ENCODE measurements around the gene WASF2. TPM values are rescaled to one million over a fixed set of nuclear protein-coding genes. Genes with fewer than 3 reads are reported as not detected.
A peak's percentile ranks its signal among the peaks of the same experiment; 100 is the strongest.

Gene WASF2
- total and polyA plus RNA-seq, 2 of the 4 experiments (the other 2 are of a cell fraction) = 7.9 to 45.4 TPM

GRCh38 chr1:27529704-27530018 lies 39.7 kb upstream of the WASF2 start:
- H3K14ac ChIP-seq (replicated peaks; ENCODE audit: low read depth, low read length) = no peak overlapping the region
- in situ Hi-C loops (cut with MboI; ENCODE audit: low sequenced_read_pairs) (no loop called here), dilution Hi-C loops (cut with HindIII; ENCODE audit: low sequenced_read_pairs, unreplicated experiment) (no loop called here), intact Hi-C loops (cut with micrococcal nuclease) (no loop called here)
- H2BK20ac ChIP-seq (ENCODE audit: low read depth, low read length) = no peak overlapping the region
- H3K4me2 ChIP-seq (ENCODE audit: low read depth, low read length) = no peak overlapping the region
- no peak overlapping the region for H4K5ac ChIP-seq (ENCODE audit: low read depth, low read length)
- no peak overlapping the region for H3K56ac ChIP-seq (ENCODE audit: extremely low read depth, insufficient read depth, low read length)
- H3K18ac ChIP-seq (ENCODE audit: low read depth, low read length) = no peak overlapping the region
- peaks cover 19% of the 10 kb centered on the region for H3K9me1 ChIP-seq (ENCODE audit: insufficient read depth, low read length)
- no peak overlapping the region for H3K4me3 ChIP-seq (ENCODE audit: insufficient read depth, low read depth, low read length)
- ChIA-PET POLR2A (ENCODE audit: unreplicated experiment) (no interaction called here), CTCF (no interaction called here)
- no peak overlapping the region for H3K27ac ChIP-seq (ENCODE audit: insufficient read depth, low read length)
- no peak overlapping the region for H2BK120ac ChIP-seq (ENCODE audit: low read depth, low read length)
- H3K79me1 ChIP-seq (ENCODE audit: low read depth in 1 of 2, low read length in 2 of 2) = peaks cover 0 to 21% of the 10 kb centered on the region in 2 experiments; a peak in 2 of 4 replicates
- no peak overlapping the region for H2BK5ac ChIP-seq (ENCODE audit: low read depth, low read length, poor library complexity, severe bottlenecking)
- H2AK9ac ChIP-seq (replicated peaks; ENCODE audit: low read depth, low read length, poor library complexity) = no peak overlapping the region
- BruUV-seq (replicated peaks) = no TSS peak
- no peaks in the 10 kb centered on the region for H3K27me3 ChIP-seq (ENCODE audit: control insufficient read depth, insufficient read depth, low read length)
- DNase-seq (no peak), ATAC-seq (ENCODE audit: low read depth) (no peak)
- H2AK5ac ChIP-seq (ENCODE audit: low read depth, low read length) = no peak overlapping the region
- WGBS, 2 experiments (ENCODE audit: extremely low coverage in 2 of 2, insufficient read length in 1 of 2) = no CpG with 5 or more reads among the region's 5 CpGs
- no peak overlapping the region for H2BK15ac ChIP-seq (ENCODE audit: low read depth, low read length)
- H3K4ac ChIP-seq (ENCODE audit: low read depth, low read length) = no peak overlapping the region
- no peaks in the 10 kb centered on the region for H4K20me1 ChIP-seq (ENCODE audit: insufficient read depth, low read length)
- no peak overlapping the region for H3K23ac ChIP-seq (ENCODE audit: low read depth, low read length)
- H3K9ac ChIP-seq (ENCODE audit: low read depth, low read length) = no peak overlapping the region
- H2AFZ ChIP-seq (replicated peaks; ENCODE audit: low read length, poor library complexity) = no peak overlapping the region
- no peak for TF ChIP-seq SMC3 (IDR thresholded peaks at IDR 0.05; ENCODE audit: low read depth, low read length)
- no peak for TF ChIP-seq MAZ (IDR thresholded peaks at IDR 0.05; ENCODE audit: borderline replicate concordance, low read depth, low read length)
- H4K91ac ChIP-seq (ENCODE audit: insufficient read depth, low read depth, low read length) = 0 out of 2 replicates have a peak overlapping the region, but pooled peaks have one; percentile 19
- peaks cover 33% of the 10 kb centered on the region for H3K4me1 ChIP-seq (ENCODE audit: control insufficient read depth, insufficient read depth, low read length)
- H4K8ac ChIP-seq (ENCODE audit: low read depth in 2 of 2, low read length in 2 of 2) = no peak overlapping the region; a peak in 1 of 4 replicates
- peaks cover 15% of the 10 kb centered on the region; the same call in 1 of the 2 replicates for H3K36me3 ChIP-seq (ENCODE audit: control insufficient read depth, insufficient read depth, low read length)
- H3K9me3 ChIP-seq (ENCODE audit: control insufficient read depth, insufficient read depth, low read length) = no peaks in the 10 kb centered on the region
